K562 (cell line): ENCODE measurements around the gene MYH9.

ENCODE experiments used
- FOXM1 ChIP-seq, 2 experiments: fragments of 450-650 bp in 1 of 2; sonication (generic) in 1 of 2; formaldehyde crosslinking in 1 of 2; IDR thresholded peaks; 2 replicates each; pipeline versions ENCODE4 v1.6.1 to v1.9.0; 2017 to 2022; ENCODE audit warnings: low read depth in 2 of 2, mild to moderate bottlenecking in 2 of 2, missing genetic modification reagents in 1 of 2, moderate library complexity in 1 of 2
- MAZ ChIP-seq, 2 experiments: fragments of 450-650 bp in 1 of 2; sonication (generic) in 1 of 2; formaldehyde crosslinking; IDR thresholded peaks in 1 of 2; conservative IDR thresholded peaks in 1 of 2; 2 replicates each; pipeline versions ENCODE4 v1.4.0 to v1.5.0; 2020; ENCODE audit warnings: mild to moderate bottlenecking in 1 of 2, missing genetic modification reagents in 1 of 2
- PHB ChIP-seq: fragments of 250-450 bp; sonication (Bioruptor Pico); IDR thresholded peaks from 2 replicates; pipeline ENCODE4 v1.5.0; 2021
- POLR2A ChIP-seq: fragments of 450-650 bp; conservative IDR thresholded peaks from 2 replicates; pipeline ENCODE4 v1.6.1; 2016
- POLR2B ChIP-seq: fragments of 450-650 bp; IDR thresholded peaks from 2 replicates; pipeline ENCODE4 v1.6.1; 2018; ENCODE audit warnings: low read depth; ENCODE audit not compliant: partially characterized antibody
- XRCC5 ChIP-seq: fragments of 200-400 bp; formaldehyde crosslinking; IDR thresholded peaks from 2 replicates; pipeline ENCODE4 v1.6.1; 2017; ENCODE audit warnings: low read depth, mild to moderate bottlenecking, low read length
- ZBTB7A ChIP-seq: IDR thresholded peaks from 2 replicates; pipeline ENCODE4 v1.6.1; 2011; ENCODE audit warnings: low read depth, mild to moderate bottlenecking, low read length, moderate library complexity, borderline replicate concordance; ENCODE audit not compliant: control insufficient read depth
- ZFX ChIP-seq: sonication (generic); formaldehyde crosslinking; IDR thresholded peaks from 2 replicates; pipeline ENCODE4 v1.8.0; 2022; ENCODE audit warnings: mild to moderate bottlenecking, missing genetic modification reagents, moderate library complexity
- ZNF217 ChIP-seq: sonication (generic); formaldehyde crosslinking; IDR thresholded peaks from 2 replicates; pipeline ENCODE4 v1.8.0; 2022; ENCODE audit warnings: mild to moderate bottlenecking, missing genetic modification reagents
- ZNF274 ChIP-seq: IDR thresholded peaks from 2 replicates; pipeline ENCODE4 v1.6.1; 2011; ENCODE audit warnings: low read depth, mild to moderate bottlenecking, low read length, moderate library complexity, borderline replicate concordance
- ZNF311 ChIP-seq: fragments of 250-450 bp; sonication (Bioruptor Pico); IDR thresholded peaks from 2 replicates; pipeline ENCODE4 v1.4.0; 2020; ENCODE audit warnings: mild to moderate bottlenecking, moderate library complexity
- ZNF780A ChIP-seq: fragments of 250-450 bp; sonication (Bioruptor Pico); IDR thresholded peaks from 2 replicates; pipeline ENCODE4 v1.5.0; 2021; ENCODE audit warnings: mild to moderate bottlenecking
- TF ChIP-seq, protein P1 (sequence below), 2 experiments: fragments of 450-650 bp; formaldehyde crosslinking in 1 of 2; IDR thresholded peaks; 2 replicates each; pipeline versions ENCODE4 v1.4.0 to v1.6.1; 2014 to 2020; ENCODE audit warnings: mild to moderate bottlenecking in 2 of 2, borderline replicate concordance in 1 of 2, low read depth in 1 of 2
- TF ChIP-seq, protein P2 (sequence below): sonication (generic); formaldehyde crosslinking; IDR thresholded peaks from 2 replicates; pipeline ENCODE4 v1.5.0; 2020; ENCODE audit warnings: missing genetic modification reagents

DNA sequence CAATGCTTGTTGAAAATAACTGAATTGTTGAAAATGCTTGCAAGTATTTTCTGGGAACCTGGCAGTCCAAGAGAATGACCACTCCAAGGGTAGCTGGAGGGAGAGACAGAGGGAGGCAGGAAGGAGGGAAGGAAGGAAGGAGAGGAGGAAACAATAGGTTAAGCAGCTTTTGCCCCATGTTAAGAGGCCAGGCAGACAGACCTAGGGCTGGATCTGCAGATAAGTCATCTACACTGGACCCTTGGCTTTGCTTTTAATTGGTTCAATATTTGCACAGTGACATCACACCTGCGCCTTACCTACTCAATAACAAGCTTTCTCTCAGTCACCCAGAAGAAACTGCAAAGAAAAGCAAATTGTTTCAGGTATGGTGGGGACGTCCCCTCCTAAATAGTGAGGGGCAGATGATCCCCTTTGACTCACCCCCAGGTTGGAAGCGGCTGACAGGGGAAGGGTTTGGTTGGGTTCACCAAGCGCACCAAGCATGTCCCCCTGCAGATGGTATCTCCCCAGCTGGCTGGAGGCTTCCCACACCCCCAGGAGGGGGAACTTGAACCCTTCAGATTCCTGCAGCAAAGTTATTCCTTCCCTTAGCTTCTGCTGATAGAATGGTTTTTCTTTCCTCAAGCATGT lies 24.3 kb downstream of the MYH9 start:
- TF ChIP-seq ZNF780A (CRISPR knock-in tag) = no peak
- no peak for TF ChIP-seq POLR2A
- no peak for TF ChIP-seq XRCC5
- no peak for TF ChIP-seq ZNF274
- TF ChIP-seq, protein P1, sequence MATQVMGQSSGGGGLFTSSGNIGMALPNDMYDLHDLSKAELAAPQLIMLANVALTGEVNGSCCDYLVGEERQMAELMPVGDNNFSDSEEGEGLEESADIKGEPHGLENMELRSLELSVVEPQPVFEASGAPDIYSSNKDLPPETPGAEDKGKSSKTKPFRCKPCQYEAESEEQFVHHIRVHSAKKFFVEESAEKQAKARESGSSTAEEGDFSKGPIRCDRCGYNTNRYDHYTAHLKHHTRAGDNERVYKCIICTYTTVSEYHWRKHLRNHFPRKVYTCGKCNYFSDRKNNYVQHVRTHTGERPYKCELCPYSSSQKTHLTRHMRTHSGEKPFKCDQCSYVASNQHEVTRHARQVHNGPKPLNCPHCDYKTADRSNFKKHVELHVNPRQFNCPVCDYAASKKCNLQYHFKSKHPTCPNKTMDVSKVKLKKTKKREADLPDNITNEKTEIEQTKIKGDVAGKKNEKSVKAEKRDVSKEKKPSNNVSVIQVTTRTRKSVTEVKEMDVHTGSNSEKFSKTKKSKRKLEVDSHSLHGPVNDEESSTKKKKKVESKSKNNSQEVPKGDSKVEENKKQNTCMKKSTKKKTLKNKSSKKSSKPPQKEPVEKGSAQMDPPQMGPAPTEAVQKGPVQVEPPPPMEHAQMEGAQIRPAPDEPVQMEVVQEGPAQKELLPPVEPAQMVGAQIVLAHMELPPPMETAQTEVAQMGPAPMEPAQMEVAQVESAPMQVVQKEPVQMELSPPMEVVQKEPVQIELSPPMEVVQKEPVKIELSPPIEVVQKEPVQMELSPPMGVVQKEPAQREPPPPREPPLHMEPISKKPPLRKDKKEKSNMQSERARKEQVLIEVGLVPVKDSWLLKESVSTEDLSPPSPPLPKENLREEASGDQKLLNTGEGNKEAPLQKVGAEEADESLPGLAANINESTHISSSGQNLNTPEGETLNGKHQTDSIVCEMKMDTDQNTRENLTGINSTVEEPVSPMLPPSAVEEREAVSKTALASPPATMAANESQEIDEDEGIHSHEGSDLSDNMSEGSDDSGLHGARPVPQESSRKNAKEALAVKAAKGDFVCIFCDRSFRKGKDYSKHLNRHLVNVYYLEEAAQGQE (IDR thresholded peaks at IDR 0.05; ENCODE audit: borderline replicate concordance) = no peak
- TF ChIP-seq, protein P1 (CRISPR knock-in tag; IDR thresholded peaks at IDR 0.05; ENCODE audit: low read depth) = no peak
- TF ChIP-seq FOXM1 (IDR thresholded peaks at IDR 0.05; ENCODE audit: low read depth) = no peak
- TF ChIP-seq FOXM1 (CRISPR knock-in tag; IDR thresholded peaks at IDR 0.05; ENCODE audit: low read depth) = no peak
- TF ChIP-seq PHB (CRISPR knock-in tag) = no peak
- no peak for TF ChIP-seq ZFX (CRISPR knock-in tag)
- TF ChIP-seq ZBTB7A = no peak
- TF ChIP-seq, protein P2, sequence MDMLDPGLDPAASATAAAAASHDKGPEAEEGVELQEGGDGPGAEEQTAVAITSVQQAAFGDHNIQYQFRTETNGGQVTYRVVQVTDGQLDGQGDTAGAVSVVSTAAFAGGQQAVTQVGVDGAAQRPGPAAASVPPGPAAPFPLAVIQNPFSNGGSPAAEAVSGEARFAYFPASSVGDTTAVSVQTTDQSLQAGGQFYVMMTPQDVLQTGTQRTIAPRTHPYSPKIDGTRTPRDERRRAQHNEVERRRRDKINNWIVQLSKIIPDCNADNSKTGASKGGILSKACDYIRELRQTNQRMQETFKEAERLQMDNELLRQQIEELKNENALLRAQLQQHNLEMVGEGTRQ (CRISPR knock-in tag) = no peak
- no peak for TF ChIP-seq POLR2B
- TF ChIP-seq ZNF217 (CRISPR knock-in tag) = no peak
- no peak for TF ChIP-seq ZNF311 (CRISPR knock-in tag)
- TF ChIP-seq MAZ (CRISPR knock-in tag; conservative IDR thresholded peaks at IDR 0.05 in 1 of 2, IDR thresholded peaks at IDR 0.05 in 1 of 2) = no peak
